ENCODE data around the gene PRSS23.

DNA sequence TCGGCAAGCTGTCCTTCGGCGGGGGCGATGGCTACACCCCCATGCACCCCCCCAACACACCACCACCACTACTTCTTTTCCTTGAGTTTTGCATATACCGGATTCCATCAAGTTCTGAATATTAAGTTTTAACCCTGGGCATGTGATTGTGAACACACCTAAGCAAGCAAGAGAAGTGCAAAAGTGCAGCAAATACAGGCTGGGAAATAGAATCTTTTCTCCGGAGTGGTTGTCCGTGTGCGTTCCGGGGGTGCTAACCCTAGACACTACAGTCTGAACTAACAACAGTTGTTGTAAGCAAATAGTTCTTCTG lies 574 bp downstream of the PRSS23 start:
- no peak for TF ChIP-seq SIN3A (IDR thresholded peaks at IDR 0.05; ENCODE audit: borderline replicate concordance, insufficient read depth, low read length)
- no peak for TF ChIP-seq POLR2AphosphoS5 (IDR thresholded peaks at IDR 0.05; ENCODE audit: low read depth, low read length)
- no peak for TF ChIP-seq TAF1 (IDR thresholded peaks at IDR 0.05; ENCODE audit: borderline replicate concordance, insufficient read depth, low read length)
- TF ChIP-seq, protein P1, sequence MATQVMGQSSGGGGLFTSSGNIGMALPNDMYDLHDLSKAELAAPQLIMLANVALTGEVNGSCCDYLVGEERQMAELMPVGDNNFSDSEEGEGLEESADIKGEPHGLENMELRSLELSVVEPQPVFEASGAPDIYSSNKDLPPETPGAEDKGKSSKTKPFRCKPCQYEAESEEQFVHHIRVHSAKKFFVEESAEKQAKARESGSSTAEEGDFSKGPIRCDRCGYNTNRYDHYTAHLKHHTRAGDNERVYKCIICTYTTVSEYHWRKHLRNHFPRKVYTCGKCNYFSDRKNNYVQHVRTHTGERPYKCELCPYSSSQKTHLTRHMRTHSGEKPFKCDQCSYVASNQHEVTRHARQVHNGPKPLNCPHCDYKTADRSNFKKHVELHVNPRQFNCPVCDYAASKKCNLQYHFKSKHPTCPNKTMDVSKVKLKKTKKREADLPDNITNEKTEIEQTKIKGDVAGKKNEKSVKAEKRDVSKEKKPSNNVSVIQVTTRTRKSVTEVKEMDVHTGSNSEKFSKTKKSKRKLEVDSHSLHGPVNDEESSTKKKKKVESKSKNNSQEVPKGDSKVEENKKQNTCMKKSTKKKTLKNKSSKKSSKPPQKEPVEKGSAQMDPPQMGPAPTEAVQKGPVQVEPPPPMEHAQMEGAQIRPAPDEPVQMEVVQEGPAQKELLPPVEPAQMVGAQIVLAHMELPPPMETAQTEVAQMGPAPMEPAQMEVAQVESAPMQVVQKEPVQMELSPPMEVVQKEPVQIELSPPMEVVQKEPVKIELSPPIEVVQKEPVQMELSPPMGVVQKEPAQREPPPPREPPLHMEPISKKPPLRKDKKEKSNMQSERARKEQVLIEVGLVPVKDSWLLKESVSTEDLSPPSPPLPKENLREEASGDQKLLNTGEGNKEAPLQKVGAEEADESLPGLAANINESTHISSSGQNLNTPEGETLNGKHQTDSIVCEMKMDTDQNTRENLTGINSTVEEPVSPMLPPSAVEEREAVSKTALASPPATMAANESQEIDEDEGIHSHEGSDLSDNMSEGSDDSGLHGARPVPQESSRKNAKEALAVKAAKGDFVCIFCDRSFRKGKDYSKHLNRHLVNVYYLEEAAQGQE (IDR thresholded peaks at IDR 0.05; ENCODE audit: insufficient read depth in 1 of 2, low read depth in 2 of 2, low read length in 2 of 2): no peak
- TF ChIP-seq FOXP2 (optimal IDR thresholded peaks at IDR 0.05; ENCODE audit: borderline replicate concordance, extremely low read depth, extremely low read length, insufficient read depth): no peak

Data from PFSK-1 (cell line).